ENCODE results near the gene HHAT. TPM values are rescaled to one million over a fixed set of nuclear protein-coding genes. Genes with fewer than 3 reads are reported as not detected.

Gene HHAT
- polyA plus RNA-seq, 1 donor (not counting 4 experiments of a cell fraction or from before 2014, with no cell fraction given): 3.8 TPM

- Histone ChIP-seq H3K4me1 (ENCODE audit: control insufficient read depth, extremely low read depth, insufficient read depth, low read length) (no peaks in the 10 kb centered on the region), H3K9me1 (ENCODE audit: control insufficient read depth, extremely low read depth, insufficient read depth, low read length) (no peaks in the 10 kb centered on the region), H3K4me2 (ENCODE audit: control insufficient read depth, extremely low read depth, insufficient read depth, low read depth, low read length) (no peak overlapping the region), H3K9me3 (ENCODE audit: control insufficient read depth, low read depth, low read length) (no peaks in the 10 kb centered on the region), H3K4me3 (ENCODE audit: control insufficient read depth in 2 of 3, extremely low read depth in 1 of 3, insufficient read depth in 2 of 3, low read depth in 1 of 3, low read length in 3 of 3) (no peak overlapping the region), H3K27ac (ENCODE audit: control insufficient read depth, insufficient read depth, low read length) (no peak overlapping the region), H3K36me3 (ENCODE audit: control insufficient read depth in 2 of 2, extremely low read depth in 1 of 2, insufficient read depth in 2 of 2, low read length in 2 of 2) (no peaks in the 10 kb centered on the region), H3K9ac (ENCODE audit: control insufficient read depth, extremely low read depth, insufficient read depth, low read length) (no peak overlapping the region), H3K27me3 (ENCODE audit: control insufficient read depth, extremely low read depth, insufficient read depth, low read length) (no peaks in the 10 kb centered on the region), H4K20me1 (ENCODE audit: control insufficient read depth, extremely low read depth, insufficient read depth, low read length) (no peaks in the 10 kb centered on the region), H2AFZ (ENCODE audit: control insufficient read depth, low read length) (no peak overlapping the region), H3K79me2 (ENCODE audit: control insufficient read depth, insufficient read depth, low read length) (no peaks in the 10 kb centered on the region)
- no peak for FAIRE-seq
- DNase-seq (ENCODE audit: low read depth, low spot score): no peak
- dilution Hi-C loops (cut with MboI; ENCODE audit: extremely low pct_ligation_motif_present, low sequenced_read_pairs): no loop called here
- TF ChIP-seq, protein P1, sequence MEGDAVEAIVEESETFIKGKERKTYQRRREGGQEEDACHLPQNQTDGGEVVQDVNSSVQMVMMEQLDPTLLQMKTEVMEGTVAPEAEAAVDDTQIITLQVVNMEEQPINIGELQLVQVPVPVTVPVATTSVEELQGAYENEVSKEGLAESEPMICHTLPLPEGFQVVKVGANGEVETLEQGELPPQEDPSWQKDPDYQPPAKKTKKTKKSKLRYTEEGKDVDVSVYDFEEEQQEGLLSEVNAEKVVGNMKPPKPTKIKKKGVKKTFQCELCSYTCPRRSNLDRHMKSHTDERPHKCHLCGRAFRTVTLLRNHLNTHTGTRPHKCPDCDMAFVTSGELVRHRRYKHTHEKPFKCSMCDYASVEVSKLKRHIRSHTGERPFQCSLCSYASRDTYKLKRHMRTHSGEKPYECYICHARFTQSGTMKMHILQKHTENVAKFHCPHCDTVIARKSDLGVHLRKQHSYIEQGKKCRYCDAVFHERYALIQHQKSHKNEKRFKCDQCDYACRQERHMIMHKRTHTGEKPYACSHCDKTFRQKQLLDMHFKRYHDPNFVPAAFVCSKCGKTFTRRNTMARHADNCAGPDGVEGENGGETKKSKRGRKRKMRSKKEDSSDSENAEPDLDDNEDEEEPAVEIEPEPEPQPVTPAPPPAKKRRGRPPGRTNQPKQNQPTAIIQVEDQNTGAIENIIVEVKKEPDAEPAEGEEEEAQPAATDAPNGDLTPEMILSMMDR (optimal IDR thresholded peaks at IDR 0.05 in 1 of 3, IDR thresholded peaks at IDR 0.05 in 1 of 3, conservative IDR thresholded peaks at IDR 0.05 in 1 of 3; ENCODE audit: extremely low read depth in 1 of 3, insufficient read depth in 2 of 3, low read length in 3 of 3): no peak
- TF ChIP-seq EZH2 (IDR thresholded peaks at IDR 0.05; ENCODE audit: low read length): no peak
Measured at GRCh38 chr1:210723646-210724045, 394.9 kb downstream of the HHAT start.

DNA sequence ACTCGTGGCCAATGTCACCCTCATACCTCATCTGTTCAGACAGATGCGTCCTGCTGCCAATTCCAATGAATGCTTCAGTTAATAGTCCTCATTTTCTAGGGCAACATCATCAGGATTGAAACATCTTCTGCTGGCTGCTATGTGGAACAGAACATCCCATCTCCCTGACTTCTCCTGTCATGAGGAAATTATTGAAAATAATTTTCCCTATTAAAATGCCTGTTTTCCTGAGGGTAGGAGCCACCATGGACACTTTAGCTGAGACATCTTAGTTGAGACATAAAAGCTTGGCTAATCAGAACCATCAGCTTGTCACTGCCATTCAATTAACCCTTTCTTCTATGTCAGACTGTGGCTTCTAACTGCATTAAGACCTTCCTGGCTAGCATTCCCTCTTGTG is 396.1 kb downstream of the HHAT start:
- dilution Hi-C loops (cut with MboI; ENCODE audit: extremely low pct_ligation_motif_present, low sequenced_read_pairs): no loop called here
- Histone ChIP-seq H3K9ac (ENCODE audit: control insufficient read depth, extremely low read depth, insufficient read depth, low read length) (no peak overlapping the region), H3K4me3 (ENCODE audit: control insufficient read depth in 2 of 3, extremely low read depth in 1 of 3, insufficient read depth in 2 of 3, low read depth in 1 of 3, low read length in 3 of 3) (no peak overlapping the region), H3K4me2 (ENCODE audit: control insufficient read depth, extremely low read depth, insufficient read depth, low read depth, low read length) (no peak overlapping the region), H3K9me1 (ENCODE audit: control insufficient read depth, extremely low read depth, insufficient read depth, low read length) (no peaks in the 10 kb centered on the region), H3K9me3 (ENCODE audit: control insufficient read depth, low read depth, low read length) (no peaks in the 10 kb centered on the region), H4K20me1 (ENCODE audit: control insufficient read depth, extremely low read depth, insufficient read depth, low read length) (no peaks in the 10 kb centered on the region), H3K4me1 (ENCODE audit: control insufficient read depth, extremely low read depth, insufficient read depth, low read length) (no peaks in the 10 kb centered on the region), H2AFZ (ENCODE audit: control insufficient read depth, low read length) (no peak overlapping the region), H3K36me3 (ENCODE audit: control insufficient read depth in 2 of 2, extremely low read depth in 1 of 2, insufficient read depth in 2 of 2, low read length in 2 of 2) (no peaks in the 10 kb centered on the region), H3K27ac (ENCODE audit: control insufficient read depth, insufficient read depth, low read length) (no peak overlapping the region), H3K79me2 (ENCODE audit: control insufficient read depth, insufficient read depth, low read length) (no peaks in the 10 kb centered on the region), H3K27me3 (ENCODE audit: control insufficient read depth, extremely low read depth, insufficient read depth, low read length) (no peaks in the 10 kb centered on the region)
- no peak for FAIRE-seq
- no peak for DNase-seq (ENCODE audit: low read depth, low spot score)
- TF ChIP-seq, protein P1 (optimal IDR thresholded peaks at IDR 0.05 in 1 of 3, IDR thresholded peaks at IDR 0.05 in 1 of 3, conservative IDR thresholded peaks at IDR 0.05 in 1 of 3; ENCODE audit: extremely low read depth in 1 of 3, insufficient read depth in 2 of 3, low read length in 3 of 3): no peak
- TF ChIP-seq EZH2 (IDR thresholded peaks at IDR 0.05; ENCODE audit: low read length): no peak

Small RNA genes within 50 kb of the gene (small RNA-seq; reads per million reads assigned to genes)
- 28.9 to 168 (median 53.4) reads per million in 3 experiments for gene RNU5A-8P (ENCODE audit: insufficient read length in 3 of 3, low read depth in 3 of 3, low replicate concordance in 1 of 3)

Other genes starting within 250 kb of the HHAT start
- 0.64 to 5.1 TPM (median 3.4 TPM) in 3 replicates for gene SERTAD4, start 96.1 kb upstream of the HHAT start, polyA plus RNA-seq